ENCODE results near the gene DYNLRB1. TPM values are rescaled to one million over a fixed set of nuclear protein-coding genes. Genes with fewer than 3 reads are reported as not detected.

Gene DYNLRB1
- total and polyA plus RNA-seq, 2 donors (not counting 3 experiments of a cell fraction or from before 2014, with no cell fraction given): 142 to 245 TPM

GRCh38 chr20:34571753-34572152, 55.5 kb downstream of the DYNLRB1 start:
- BruUV-seq (replicated peaks): no TSS peak
- Histone ChIP-seq H2AFZ (ENCODE audit: low read depth, low read length) (no peak overlapping the region), H3K4me1 (ENCODE audit: control insufficient read depth, extremely low read depth, insufficient read depth, low read length) (peaks cover 11% of the 10 kb centered on the region), H3K9me1 (replicated peaks; ENCODE audit: control insufficient read depth, extremely low read depth, insufficient read depth, low read length) (no peaks in the 10 kb centered on the region), H3K9me3 (replicated peaks; ENCODE audit: control insufficient read depth, insufficient read depth, low read length) (no peaks in the 10 kb centered on the region), H4K20me1 (replicated peaks; ENCODE audit: control insufficient read depth, extremely low read depth, insufficient read depth, low read length) (no peaks in the 10 kb centered on the region), H3K27me3 (ENCODE audit: control insufficient read depth in 2 of 2, insufficient read depth in 2 of 2, low read length in 2 of 2) (no peaks in the 10 kb centered on the region), H3K4me2 (ENCODE audit: insufficient read depth, low read length) (no peak overlapping the region), H3K79me2 (ENCODE audit: control insufficient read depth, insufficient read depth, low read length) (no peaks in the 10 kb centered on the region), H3K9ac (replicated peaks; ENCODE audit: extremely low read depth, insufficient read depth, low read length) (no peak overlapping the region), H3K27ac (ENCODE audit: insufficient read depth, low read depth, low read length) (no peak overlapping the region), H3K36me3 (ENCODE audit: control insufficient read depth in 2 of 2, extremely low read depth in 1 of 2, insufficient read depth in 2 of 2, low read length in 2 of 2) (no peaks in the 10 kb centered on the region), H3K4me3 (replicated peaks in 1 of 3; ENCODE audit: insufficient read depth in 1 of 3, low read depth in 1 of 3, low read length in 3 of 3) (no peak overlapping the region)
- ChIA-PET CTCF (interaction anchor here (0.8 to 3.3 kb wide), 3 partner anchors 9 to 198 kb away, joined by 3 to 13 read pairs (median 5); partner anchors contain the start of gene MAP1LC3A), POLR2A (no interaction called here)
- TF ChIP-seq EZH2 (IDR thresholded peaks at IDR 0.05; ENCODE audit: borderline replicate concordance, low read depth, low read length, severe bottlenecking) (no peak), JUN (IDR thresholded peaks at IDR 0.05; ENCODE audit: borderline replicate concordance, insufficient read depth, insufficient read length, low read depth) (no peak), CTCF (IDR thresholded peaks at IDR 0.05; ENCODE audit: extremely low read depth in 1 of 2, insufficient read depth in 1 of 2, low read depth in 1 of 2, low read length in 2 of 2) (no peak), MYC (IDR thresholded peaks at IDR 0.05; ENCODE audit: low read depth, low read length) (no peak), MAX (IDR thresholded peaks at IDR 0.05; ENCODE audit: insufficient read depth, insufficient read length) (no peak), GATA2 (IDR thresholded peaks at IDR 0.05; ENCODE audit: insufficient read depth, insufficient read length, low read depth, low read length) (no peak), POLR2AphosphoS5 (IDR thresholded peaks at IDR 0.05; ENCODE audit: insufficient read depth, low read depth, low read length) (no peak), POLR2A (IDR thresholded peaks at IDR 0.05; ENCODE audit: low read depth, low read length) (no peak), FOS (IDR thresholded peaks at IDR 0.05; ENCODE audit: borderline replicate concordance, insufficient read depth, low read length) (no peak)
- dilution Hi-C loops (cut with MboI; ENCODE audit: extremely low pct_ligation_motif_present, low sequenced_read_pairs): no loop called here
- intact Hi-C loops (cut with micrococcal nuclease): no loop called here
- DNase-seq (ENCODE audit: low read depth, low spot score): no peak
- FAIRE-seq: no peak
